Stimulated activated CD8-positive, alpha-beta memory T cell treated with anti-CD3 and anti-CD28 coated beads, Interleukin-12 subunit alpha, Interleukin-12 subunit beta, amount 100 ng/mL, for 24 hours (primary cell): ENCODE data around the gene AKR1B1.

Experiments used
- DNase-seq: peaks from one replicate; pipeline ENCODE4 v3.0.0-alpha.2; 2020; ENCODE audit errors: extremely low read depth

Gene AKR1B1

GRCh38 chr7:134419085-134419484 lies 39.8 kb downstream of the AKR1B1 start:
- no peak for DNase-seq

GRCh38 chr7:134415700-134416099 lies 43.2 kb downstream of the AKR1B1 start:
- DNase-seq, result no peak

GRCh38 chr7:134414109-134414508 lies 44.8 kb downstream of the AKR1B1 start:
- no peak for DNase-seq

- DNase-seq, result no peak
These were observed 51.6 kb downstream of the AKR1B1 start for GRCh38 chr7:134407311-134407710.

GRCh38 chr7:134406431-134406830 lies 52.5 kb downstream of the AKR1B1 start:
- no peak for DNase-seq

- no peak for DNase-seq
These were observed 53.6 kb downstream of the AKR1B1 start for GRCh38 chr7:134405299-134405698.

GRCh38 chr7:134403062-134403461 lies 55.8 kb downstream of the AKR1B1 start:
- DNase-seq, result no peak

GRCh38 chr7:134400859-134401258 lies 58.0 kb downstream of the AKR1B1 start:
- DNase-seq, result no peak

- no peak for DNase-seq
These were observed 62.9 kb downstream of the AKR1B1 start for GRCh38 chr7:134396031-134396430.

GRCh38 chr7:134395604-134396003 lies 63.3 kb downstream of the AKR1B1 start:
- no peak for DNase-seq

GRCh38 chr7:134394056-134394455 lies 64.8 kb downstream of the AKR1B1 start:
- DNase-seq, result no peak
